Measurements from ENCODE around the gene GRIK5.

- TF ChIP-seq CTCF (IDR thresholded peaks at IDR 0.05): no peak
- TF ChIP-seq POLR2A (IDR thresholded peaks at IDR 0.05): no peak
Observed at GRCh38 chr19:41999878-42000208, 70.2 kb downstream of the GRIK5 start.

All from right lobe of liver (tissue), 4 donors.